HUES48 (cell line): Measurements from ENCODE around the gene CABP4.

Source experiments
- H3K27ac ChIP-seq: one replicate; pipeline ENCODE4 v1.7.0; 2013; ENCODE audit warnings: low read depth, low read length, inconsistent platforms
- H3K27me3 ChIP-seq: 2 replicates; pipeline ENCODE4 v1.6.1; 2013; ENCODE audit warnings: mild to moderate bottlenecking, low read length; ENCODE audit not compliant: control insufficient read depth, insufficient read depth
- H3K36me3 ChIP-seq: 2 replicates; pipeline ENCODE4 v1.6.1; 2013; ENCODE audit warnings: low read length; ENCODE audit not compliant: control insufficient read depth, insufficient read depth
- H3K4me1 ChIP-seq: 2 replicates; pipeline ENCODE4 v1.6.1; 2013; ENCODE audit warnings: mild to moderate bottlenecking, low read length; ENCODE audit not compliant: control insufficient read depth, insufficient read depth
- H3K4me3 ChIP-seq: 2 replicates; pipeline ENCODE4 v1.5.1; 2013; ENCODE audit warnings: mild to moderate bottlenecking, low read depth, low read length
- H3K9ac ChIP-seq: 2 replicates; pipeline ENCODE4 v1.6.1; 2013; ENCODE audit warnings: mild to moderate bottlenecking, low read depth, low read length, moderate library complexity
- H3K9me3 ChIP-seq: 2 replicates; pipeline ENCODE4 v1.6.1; 2013; ENCODE audit warnings: low read length; ENCODE audit not compliant: control insufficient read depth, insufficient read depth

The CABP4 gene

DNA sequence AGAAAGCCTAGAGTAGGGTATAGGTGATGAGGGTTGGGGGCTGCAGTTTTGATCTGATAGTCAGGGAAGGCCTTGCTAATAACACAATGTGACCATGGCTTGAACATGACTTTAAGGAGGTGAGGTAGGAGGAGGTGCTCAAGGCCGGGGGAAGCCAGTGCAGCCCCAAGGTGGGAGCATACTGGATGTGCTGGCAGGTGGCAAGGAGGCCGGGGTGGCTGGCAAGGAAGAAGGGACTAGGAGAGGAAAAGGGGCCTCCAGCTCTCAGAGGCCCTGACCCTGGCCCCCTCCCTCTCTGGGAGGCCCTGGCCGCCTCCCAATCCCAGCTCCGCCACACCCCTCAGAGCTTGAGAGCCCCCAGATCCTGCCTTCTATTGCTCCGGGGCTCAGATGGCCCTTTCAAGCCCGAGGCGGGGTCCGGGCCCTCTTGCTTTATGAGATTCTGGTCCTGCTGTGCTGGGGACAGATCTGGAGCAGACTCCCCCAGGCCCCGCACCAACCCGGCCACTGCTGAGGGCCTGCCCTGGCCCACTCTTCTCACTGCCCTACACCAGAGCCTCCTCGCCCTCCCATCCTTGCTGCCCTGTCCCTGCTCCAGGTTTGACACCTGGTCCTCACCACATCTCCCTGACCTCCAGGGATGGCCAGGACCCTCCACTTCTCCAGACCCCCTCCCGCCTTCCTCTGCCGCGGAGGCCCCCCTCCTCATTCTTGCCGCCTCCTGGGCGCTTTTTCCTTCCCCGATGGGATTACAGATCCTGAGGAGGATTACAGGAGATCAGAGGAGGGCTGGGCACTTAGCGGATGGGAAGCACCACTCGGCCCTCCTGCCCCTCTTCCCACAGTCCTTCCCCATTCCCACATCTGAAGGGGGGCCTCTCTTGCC lies 48.2 kb downstream of the CABP4 start:
- Histone ChIP-seq H3K4me1 (peaks cover 18% of the 10 kb centered on the region), H3K9ac (no peak overlapping the region), H3K27me3 (peaks cover 7% of the 10 kb centered on the region; the same call in 1 of the 2 replicates), H3K36me3 (peaks cover 29% of the 10 kb centered on the region), H3K9me3 (no peaks in the 10 kb centered on the region), H3K4me3 (peak overlapping the region; percentile 85), H3K27ac (no peak overlapping the region)

DNA sequence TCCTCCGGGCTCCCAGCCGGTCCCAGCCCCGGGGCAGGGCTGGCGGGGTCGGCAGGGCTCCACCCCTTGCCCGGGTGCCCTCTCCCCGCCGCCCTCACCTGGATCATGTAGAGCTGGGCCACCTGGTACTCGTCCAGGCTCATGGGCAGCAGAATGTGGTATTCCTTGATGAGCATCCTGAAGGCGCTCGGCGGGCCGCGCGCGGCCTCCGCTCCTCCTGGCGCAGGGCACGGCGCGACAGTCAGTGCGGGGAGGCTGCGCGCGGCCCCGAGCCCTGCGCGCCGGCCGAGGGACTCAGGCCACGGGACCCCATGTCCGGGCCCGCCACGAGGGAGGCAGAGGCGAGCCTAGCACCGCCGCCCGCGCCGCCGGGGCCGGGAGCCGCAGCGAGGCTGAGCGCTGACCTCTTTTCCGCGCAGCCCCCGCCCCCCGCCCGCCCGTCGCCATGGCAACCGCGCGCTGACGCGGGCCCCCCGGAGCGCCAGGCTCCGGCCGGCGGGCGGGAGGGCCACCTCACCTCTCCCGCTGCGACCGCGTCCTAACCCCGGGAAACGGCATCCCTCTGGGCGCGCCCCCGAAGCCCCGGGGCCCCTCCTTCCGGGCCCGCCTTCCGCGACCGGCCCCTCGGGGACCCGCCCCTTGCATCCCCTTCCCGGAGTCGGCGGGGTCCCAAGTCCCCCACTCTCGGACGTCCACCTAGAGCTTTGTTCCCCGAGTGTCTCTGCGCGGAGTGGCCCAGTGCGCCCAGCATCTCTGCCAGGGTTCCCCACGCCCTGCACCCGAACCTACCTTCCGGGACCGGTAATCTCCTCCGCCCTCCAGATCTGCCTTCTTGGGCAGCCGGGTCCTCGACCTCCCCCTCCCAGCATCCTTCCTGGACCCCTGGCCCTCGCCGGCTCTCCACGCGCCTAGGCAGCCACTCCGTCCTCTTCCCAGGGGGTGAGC lies 49.1 kb downstream of the CABP4 start:
- Histone ChIP-seq H3K36me3 (peaks cover 25% of the 10 kb centered on the region), H3K4me1 (peaks cover 18% of the 10 kb centered on the region), H3K27ac (peak overlapping the region; percentile 75), H3K9me3 (no peaks in the 10 kb centered on the region), H3K9ac (no peak overlapping the region), H3K27me3 (peaks cover 7% of the 10 kb centered on the region; the same call in 1 of the 2 replicates), H3K4me3 (peak overlapping the region; percentile 85)

DNA sequence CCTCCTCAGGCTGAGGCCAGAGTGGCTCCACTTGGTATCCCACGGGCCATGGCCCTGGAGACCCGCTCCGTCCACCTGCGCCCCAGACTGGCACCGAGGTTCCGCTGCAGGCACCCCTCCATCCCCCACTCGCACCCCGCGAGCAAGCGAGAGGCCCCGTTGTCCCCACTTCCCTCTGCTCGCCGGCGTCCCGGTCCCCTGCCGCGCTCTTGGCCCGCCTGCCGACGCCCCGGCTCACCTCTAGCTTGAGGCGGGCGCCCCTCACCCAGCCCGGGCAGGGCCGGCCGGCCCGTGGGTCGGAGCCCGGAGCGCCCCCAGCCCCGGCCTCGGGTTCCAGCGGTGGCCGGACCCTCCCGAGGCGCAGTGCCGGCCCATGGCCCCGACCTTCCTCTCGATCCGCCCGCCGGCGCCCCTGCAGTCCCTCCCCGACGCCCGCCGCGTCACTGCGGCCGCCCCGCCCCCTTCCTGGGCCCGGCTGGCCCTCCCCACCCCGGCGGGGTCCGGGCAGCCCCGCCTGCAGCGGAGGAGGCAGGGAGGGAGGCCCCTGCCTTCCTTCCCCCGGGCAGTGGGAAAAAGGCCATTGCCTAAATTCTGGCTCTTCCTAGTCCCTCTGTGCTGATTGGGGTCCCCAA lies 49.9 kb downstream of the CABP4 start, which contains the start of gene PITPNM1:
PITPNM1 (minus strand) TSS at position 414 of the 632 bp plus-strand sequence. CDS start 1,183 bp downstream, outside the sequence.
- Histone ChIP-seq H3K27ac (peak within 1 kb of the TSS; percentile 75), H3K4me3 (peak within 1 kb of the TSS; percentile 85), H3K36me3 (peaks cover 25% of the 10 kb centered on the region), H3K4me1 (peaks cover 18% of the 10 kb centered on the region), H3K9ac (no peak within 1 kb of the TSS), H3K27me3 (peaks cover 7% of the 10 kb centered on the region; the same call in 1 of the 2 replicates), H3K9me3 (no peaks in the 10 kb centered on the region)

GRCh38 chr11:67505605-67506396 lies 50.6 kb downstream of the CABP4 start:
- peak overlapping the region; percentile 75 for H3K27ac ChIP-seq
- peaks cover 7% of the 10 kb centered on the region; the same call in 1 of the 2 replicates for H3K27me3 ChIP-seq
- H3K9ac ChIP-seq: no peak overlapping the region
- peak overlapping the region; percentile 85 for H3K4me3 ChIP-seq
- H3K9me3 ChIP-seq: no peaks in the 10 kb centered on the region
- H3K4me1 ChIP-seq: peaks cover 18% of the 10 kb centered on the region
- H3K36me3 ChIP-seq: peaks cover 19% of the 10 kb centered on the region; the same call in 1 of the 2 replicates

DNA sequence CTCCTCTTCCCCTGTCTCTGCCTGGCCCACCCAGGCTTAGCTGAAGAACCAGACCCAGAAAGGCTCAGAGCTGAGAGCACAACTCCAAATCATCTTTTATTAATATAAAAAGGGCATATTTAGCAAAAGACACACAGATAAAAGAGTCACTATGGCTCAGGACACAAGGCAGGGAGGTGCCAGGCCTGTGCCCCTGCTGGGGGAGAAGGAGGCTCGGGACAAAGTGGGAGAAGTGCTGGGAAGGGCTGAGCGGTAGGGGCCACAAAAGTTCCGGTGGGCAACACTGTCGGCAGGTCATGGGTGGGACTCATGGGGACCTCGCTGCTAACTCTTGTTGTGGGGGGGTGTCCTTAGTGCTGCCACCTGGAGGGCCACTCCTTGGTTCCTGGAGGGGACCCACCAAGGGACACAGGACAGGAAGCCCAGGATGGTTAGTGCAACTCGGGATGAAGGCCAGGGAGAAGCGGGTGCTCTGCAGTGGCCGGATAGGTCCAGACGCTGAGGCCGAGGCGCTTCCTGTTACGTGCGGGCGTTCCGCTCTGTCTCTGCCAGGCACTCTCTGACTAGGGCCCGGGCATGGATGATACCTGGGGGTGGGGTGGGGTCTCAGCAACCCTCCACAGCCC lies 51.4 kb downstream of the CABP4 start:
- Histone ChIP-seq H3K27me3 (peaks cover 7% of the 10 kb centered on the region; the same call in 1 of the 2 replicates), H3K9ac (no peak overlapping the region), H3K4me3 (no peak overlapping the region), H3K36me3 (peaks cover 12% of the 10 kb centered on the region; the same call in 1 of the 2 replicates), H3K27ac (peak overlapping the region; percentile 47), H3K9me3 (no peaks in the 10 kb centered on the region), H3K4me1 (peaks cover 18% of the 10 kb centered on the region)

DNA sequence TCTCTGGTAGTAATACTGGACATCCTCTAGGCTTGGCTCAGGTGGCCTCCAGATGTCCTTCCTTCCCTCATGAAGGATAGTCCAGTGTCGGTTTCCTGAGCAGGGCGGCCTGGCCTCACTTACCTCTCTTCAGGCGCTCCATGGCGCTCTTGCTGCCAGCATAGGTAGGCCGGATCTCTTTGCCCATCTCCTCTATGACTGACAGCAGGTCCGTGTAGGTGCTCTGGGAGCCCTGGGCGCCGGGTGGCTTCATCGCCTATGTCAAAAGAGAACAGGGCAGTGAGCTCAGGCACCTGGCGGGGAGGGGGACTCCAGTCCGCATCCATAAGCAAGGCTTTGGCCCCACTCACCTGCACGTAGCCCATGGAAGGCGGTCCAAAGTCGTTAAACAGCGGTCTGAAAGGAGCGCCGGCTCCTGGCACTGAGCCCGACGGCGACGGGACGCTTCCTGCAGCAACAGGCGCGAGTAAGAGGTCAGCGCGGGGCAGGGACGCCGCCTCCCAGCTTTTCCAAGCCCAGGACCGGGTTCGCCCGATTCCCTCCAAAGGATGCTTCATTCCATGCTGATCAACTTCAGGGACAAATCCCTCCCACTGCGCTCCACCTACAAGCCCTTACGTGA lies 52.2 kb downstream of the CABP4 start:
- peak overlapping the region; percentile 87 for H3K4me3 ChIP-seq
- H3K9ac ChIP-seq: peak overlapping the region; percentile 46
- H3K4me1 ChIP-seq: peaks cover 18% of the 10 kb centered on the region
- H3K27ac ChIP-seq: peak overlapping the region; percentile 81
- H3K27me3 ChIP-seq: peaks cover 7% of the 10 kb centered on the region; the same call in 1 of the 2 replicates
- H3K36me3 ChIP-seq: peaks cover 6% of the 10 kb centered on the region; the same call in 1 of the 2 replicates
- H3K9me3 ChIP-seq: no peaks in the 10 kb centered on the region

DNA sequence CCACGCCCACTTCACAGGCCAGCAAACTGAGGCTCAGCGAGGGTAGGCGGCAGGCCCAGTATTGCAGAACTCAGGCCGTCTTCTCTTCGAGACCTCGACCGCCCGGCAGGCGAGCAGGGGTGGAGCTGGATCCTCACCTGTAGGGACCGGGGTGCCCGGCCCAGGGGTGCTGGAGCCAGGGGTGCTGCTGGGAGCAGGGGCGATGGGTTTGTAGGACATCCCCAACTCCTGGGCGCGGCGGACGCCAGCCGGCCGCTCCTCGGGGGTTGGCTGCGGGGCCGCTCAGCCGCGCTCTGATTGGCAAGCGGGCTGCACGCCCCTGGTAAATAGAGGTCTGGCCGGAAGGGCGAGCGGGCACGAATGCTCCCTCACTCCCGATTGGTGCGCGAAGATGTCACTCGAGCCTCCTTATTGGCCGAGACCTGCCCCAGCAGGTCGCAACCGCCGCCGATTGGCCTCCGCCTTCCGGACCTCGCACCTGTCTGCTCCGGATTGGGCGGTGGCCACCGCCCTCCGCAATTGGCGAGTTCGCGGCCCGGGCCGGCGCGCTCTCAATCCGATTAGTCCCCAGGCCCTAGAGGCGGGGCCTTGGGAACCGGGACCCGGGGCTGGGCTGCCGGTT lies 52.8 kb downstream of the CABP4 start, which contains the start of gene CDK2AP2:
CDK2AP2 (minus strand) TSS at position 299 of the 622 bp plus-strand sequence; CDS start at position 219, 80 bp downstream.
- Histone ChIP-seq H3K4me3 (peak within 1 kb of the TSS; percentile 87), H3K27me3 (peaks cover 7% of the 10 kb centered on the region; the same call in 1 of the 2 replicates), H3K9ac (peak within 1 kb of the TSS; percentile 80)

DNA sequence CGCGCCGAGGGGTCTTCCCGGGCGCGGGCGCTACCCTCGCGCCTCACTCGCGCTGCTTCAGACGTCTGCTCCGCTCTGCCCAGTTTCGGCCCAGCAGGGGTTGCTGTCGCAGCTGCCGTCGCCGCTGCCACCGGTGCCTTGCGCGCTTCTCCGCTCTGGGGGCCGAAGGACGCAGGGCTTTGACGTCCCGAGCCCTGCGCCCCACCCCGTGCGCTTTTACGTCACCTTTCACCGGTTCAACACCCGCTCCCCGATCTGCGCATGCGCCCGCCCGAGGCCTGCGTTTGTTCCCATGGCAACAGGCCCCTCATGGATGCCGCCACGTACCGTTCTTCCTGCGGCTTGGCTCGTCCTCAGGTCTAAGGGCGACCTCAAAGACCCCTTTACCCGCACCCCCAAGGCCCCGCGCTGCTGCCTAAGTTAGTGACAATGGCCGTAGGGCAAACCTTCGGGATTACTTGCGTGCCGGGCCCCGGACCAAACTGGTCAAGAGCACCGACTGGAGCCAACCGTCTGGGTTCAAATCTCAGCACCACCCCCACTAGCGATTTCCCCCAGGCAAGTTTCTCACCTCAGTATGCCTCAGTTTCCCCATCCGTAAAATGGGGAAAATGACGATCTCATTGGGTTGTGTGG lies 53.5 kb downstream of the CABP4 start:
- H3K4me3 ChIP-seq: peak overlapping the region; percentile 87

More for the DNA sequence above, 52.8 kb downstream of the CABP4 start, which contains the start of gene CDK2AP2:
- Histone ChIP-seq H3K27ac (peak within 1 kb of the TSS; percentile 94), H3K36me3 (peaks cover 6% of the 10 kb centered on the region; the same call in 1 of the 2 replicates), H3K9me3 (no peaks in the 10 kb centered on the region), H3K4me1 (peaks cover 18% of the 10 kb centered on the region)

More for the DNA sequence above, 53.5 kb downstream of the CABP4 start:
- Histone ChIP-seq H3K27ac (peak overlapping the region; percentile 94), H3K9me3 (no peaks in the 10 kb centered on the region), H3K27me3 (peaks cover 4% of the 10 kb centered on the region; the same call in 1 of the 2 replicates), H3K36me3 (peaks cover 6% of the 10 kb centered on the region; the same call in 1 of the 2 replicates), H3K9ac (peak overlapping the region; percentile 80), H3K4me1 (peaks cover 18% of the 10 kb centered on the region)
